GM18502 (cell line): ENCODE results near the gene TLR8.
"Not testable (repeated sequence)": the region's sequence is repeated elsewhere in the genome, so short reads cannot be mapped to it uniquely, and the experiment has no call there.

Experiments
- ATAC-seq: cut with Tn5 transposase; IDR thresholded peaks from one replicate; pipeline ENCODE4 v1.9.1; 2021; ENCODE audit warnings: mild to moderate bottlenecking; ENCODE audit not compliant: unreplicated experiment, poor library complexity

Gene TLR8

GRCh38 chrX:12962041-12962504 lies 55.7 kb downstream of the TLR8 start:
- no peak for ATAC-seq

GRCh38 chrX:12963210-12963850 lies 56.9 kb downstream of the TLR8 start:
- ATAC-seq = not testable (repeated sequence)

GRCh38 chrX:12965131-12965940 lies 58.9 kb downstream of the TLR8 start:
- no peak for ATAC-seq

- no peak for ATAC-seq
Measured at GRCh38 chrX:12966151-12966550, 59.7 kb downstream of the TLR8 start.

GRCh38 chrX:12967711-12968465 lies 61.5 kb downstream of the TLR8 start:
- ATAC-seq = no peak

GRCh38 chrX:12970691-12971202 lies 64.3 kb downstream of the TLR8 start:
- no peak for ATAC-seq

GRCh38 chrX:12971282-12972003 lies 65.0 kb downstream of the TLR8 start:
- ATAC-seq = no peak

- no peak for ATAC-seq
Measured at GRCh38 chrX:12972243-12972642, 65.8 kb downstream of the TLR8 start.
